H1 (cell line): ENCODE data around the gene CHMP4A. TPM values are rescaled to one million over a fixed set of nuclear protein-coding genes. Genes with fewer than 3 reads are reported as not detected.

Experiments used
- CTCF ChIA-PET: fragments of 300-600 bp; sonication (Branson Sonifier 250); formaldehyde crosslinking; loops from one replicate; lab custom pipeline; 2021; ENCODE audit not compliant: partially characterized antibody; lab: Charles Lee
- POLR2A ChIA-PET: fragments of 300-600 bp; sonication (Branson Sonifier 250); formaldehyde crosslinking; loops from one replicate; lab custom pipeline; 2021; ENCODE audit warnings: inconsistent platforms; ENCODE audit not compliant: partially characterized antibody; lab: Charles Lee
- DNase-seq, 2 experiments: peaks; one replicate each; pipeline versions ENCODE4 v3.0.0 to v3.0.0-alpha.2; 2010 to 2022; ENCODE audit warnings: low spot score in 2 of 2, low read depth in 1 of 2, mixed read lengths in 1 of 2
- FAIRE-seq: peaks from 2 replicates; lab custom pipeline; 2011; peaks lifted over from hg19 to GRCh38; lab: Jason Lieb, UNC
- H2AFZ ChIP-seq: 2 replicates; pipeline ENCODE4 v1.8.1; 2012; ENCODE audit warnings: low read length, inconsistent platforms
- H2AK5ac ChIP-seq: 2 replicates; pipeline ENCODE4 v1.6.1; 2013; ENCODE audit warnings: low read depth, low read length
- H2BK120ac ChIP-seq: replicated peaks from 2 replicates; pipeline ENCODE3; 2013; ENCODE audit warnings: low read depth, low read length, inconsistent platforms
- H2BK12ac ChIP-seq: 2 replicates; pipeline ENCODE4 v1.6.1; 2013; ENCODE audit warnings: low read depth, low read length
- H2BK15ac ChIP-seq: 2 replicates; pipeline ENCODE4 v1.6.1; 2013; ENCODE audit warnings: low read length
- H2BK20ac ChIP-seq: 2 replicates; pipeline ENCODE4 v1.6.1; 2013; ENCODE audit warnings: low read length
- H2BK5ac ChIP-seq: 2 replicates; pipeline ENCODE4 v1.6.1; 2013; ENCODE audit warnings: low read depth, low read length
- H3K14ac ChIP-seq: 2 replicates; pipeline ENCODE4 v1.6.1; 2013; ENCODE audit warnings: inconsistent platforms; ENCODE audit not compliant: insufficient read length
- H3K18ac ChIP-seq: 2 replicates; pipeline ENCODE4 v1.6.1; 2013; ENCODE audit warnings: low read length; ENCODE audit errors: extremely low read depth
- H3K23ac ChIP-seq: 2 replicates; pipeline ENCODE4 v1.6.1; 2013; ENCODE audit warnings: inconsistent platforms; ENCODE audit not compliant: insufficient read length
- H3K23me2 ChIP-seq: 2 replicates; pipeline ENCODE4 v1.6.1; 2013; ENCODE audit warnings: low read depth, low read length
- H3K27ac ChIP-seq: 2 replicates; pipeline ENCODE4 v1.6.1; 2011; ENCODE audit warnings: low read depth, low read length, inconsistent platforms
- H3K27me3 ChIP-seq, 4 experiments: replicated peaks in 1 of 4; 1 replicate in 1 of 4; 2 replicates in 3 of 4; pipeline versions ENCODE4 v1.6.1 to v1.8.1; 2011 to 2013; ENCODE audit warnings: low read length in 3 of 4, mild to moderate bottlenecking in 3 of 4, inconsistent platforms in 2 of 4, mixed read lengths in 2 of 4, moderate library complexity in 1 of 4; ENCODE audit not compliant: control insufficient read depth in 3 of 4, insufficient read depth in 3 of 4; ENCODE audit errors: extremely low read depth in 1 of 4
- H3K36me3 ChIP-seq, 4 experiments: 2 replicates each; pipeline versions ENCODE4 v1.6.1 to v1.8.1; 2011 to 2013; ENCODE audit warnings: mild to moderate bottlenecking in 4 of 4, low read length in 3 of 4, moderate library complexity in 2 of 4, control low read depth in 1 of 4, inconsistent platforms in 1 of 4; ENCODE audit not compliant: insufficient read depth in 4 of 4, control insufficient read depth in 2 of 4
- H3K4ac ChIP-seq: replicated peaks from 2 replicates; pipeline ENCODE3; 2013; ENCODE audit warnings: low read length, low read depth, mixed read lengths, inconsistent platforms; ENCODE audit not compliant: insufficient read length
- H3K4me1 ChIP-seq, 4 experiments: replicated peaks in 1 of 4; 1 replicate in 1 of 4; 2 replicates in 3 of 4; pipeline versions ENCODE4 v1.6.1 to v1.8.1; 2011 to 2013; ENCODE audit warnings: low read length in 3 of 4, inconsistent platforms in 2 of 4, mixed read lengths in 1 of 4; ENCODE audit not compliant: insufficient read depth in 4 of 4, control insufficient read depth in 3 of 4
- H3K4me2 ChIP-seq, 2 experiments: 2 replicates each; pipeline versions ENCODE4 v1.6.1 to v1.8.1; 2011 to 2013; ENCODE audit warnings: low read depth in 2 of 2, low read length in 2 of 2, control low read depth in 1 of 2, inconsistent platforms in 1 of 2, mild to moderate bottlenecking in 1 of 2; ENCODE audit not compliant: insufficient read depth in 1 of 2
- H3K4me3 ChIP-seq, 4 experiments: fragments of 200-600, 300-600 bp in 1 of 4; sonication (generic), shearing (Covaris generic), sonication (Bioruptor Twin) in 1 of 4; 2 replicates each; pipeline versions ENCODE4 v1.5.1 to v1.8.1; 2011 to 2016; ENCODE audit warnings: low read length in 4 of 4, low read depth in 3 of 4, control low read depth in 2 of 4, inconsistent platforms in 2 of 4, mild to moderate bottlenecking in 2 of 4, mixed read lengths in 1 of 4, moderate library complexity in 1 of 4; ENCODE audit not compliant: insufficient read depth in 2 of 4; ENCODE audit errors: extremely low read depth in 1 of 4
- H3K56ac ChIP-seq: replicated peaks from 2 replicates; pipeline ENCODE3; 2013; ENCODE audit warnings: low read depth, mild to moderate bottlenecking, mixed read lengths, low read length, inconsistent platforms; ENCODE audit not compliant: insufficient read length
- H3K79me1 ChIP-seq: 2 replicates; pipeline ENCODE4 v1.6.1; 2013; ENCODE audit warnings: low read depth, low read length, control low read depth
- H3K79me2 ChIP-seq, 2 experiments: 2 replicates each; pipeline versions ENCODE4 v1.6.1 to v1.8.1; 2012 to 2013; ENCODE audit warnings: low read length in 2 of 2, mild to moderate bottlenecking in 2 of 2, inconsistent platforms in 1 of 2; ENCODE audit not compliant: insufficient read depth in 2 of 2, control insufficient read depth in 1 of 2
- H3K9ac ChIP-seq, 4 experiments: replicated peaks in 1 of 4; 1 replicate in 1 of 4; 2 replicates in 3 of 4; pipeline versions ENCODE4 v1.6.1 to v1.8.1; 2011 to 2013; ENCODE audit warnings: low read depth in 3 of 4, low read length in 3 of 4, control low read depth in 2 of 4, mild to moderate bottlenecking in 2 of 4, moderate library complexity in 2 of 4, inconsistent platforms in 1 of 4; ENCODE audit errors: extremely low read depth in 1 of 4
- H3K9me3 ChIP-seq, 2 experiments: 2 replicates each; pipeline versions ENCODE4 v1.6.1 to v1.8.1; 2012 to 2013; ENCODE audit warnings: mild to moderate bottlenecking in 2 of 2, moderate library complexity in 2 of 2, control low read depth in 1 of 2, inconsistent platforms in 1 of 2, low read depth in 1 of 2, low read length in 1 of 2, mixed read lengths in 1 of 2; ENCODE audit not compliant: insufficient read depth in 2 of 2
- H4K20me1 ChIP-seq, 2 experiments: replicated peaks in 1 of 2; 2 replicates each; pipeline versions ENCODE3 to v1.8.1; 2011 to 2013; ENCODE audit warnings: inconsistent platforms in 2 of 2, low read length in 2 of 2, mild to moderate bottlenecking in 1 of 2; ENCODE audit not compliant: insufficient read depth in 2 of 2, control insufficient read depth in 1 of 2
- H4K5ac ChIP-seq: 2 replicates; pipeline ENCODE4 v1.6.1; 2013; ENCODE audit warnings: low read length, low read depth, mixed read lengths, inconsistent platforms; ENCODE audit not compliant: insufficient read length
- H4K8ac ChIP-seq: 2 replicates; pipeline ENCODE4 v1.8.0; 2013; ENCODE audit warnings: mild to moderate bottlenecking, moderate library complexity, low read length, inconsistent platforms; ENCODE audit not compliant: insufficient read depth; ENCODE audit errors: extremely low read depth
- H4K91ac ChIP-seq: replicated peaks from 2 replicates; pipeline ENCODE3; 2013; ENCODE audit warnings: low read length, mixed read lengths, inconsistent platforms; ENCODE audit not compliant: insufficient read length
- MAFK ChIP-seq: IDR thresholded peaks from 2 replicates; pipeline ENCODE4 v1.6.1; 2012; ENCODE audit warnings: low read depth, mild to moderate bottlenecking, improper control_type of control experiment, low read length
- MAX ChIP-seq: IDR thresholded peaks from 2 replicates; pipeline ENCODE4 v1.6.1; 2012; ENCODE audit warnings: inconsistent platforms
- TAF7 ChIP-seq: optimal IDR thresholded peaks from 2 replicates; pipeline ENCODE3; 2011; ENCODE audit warnings: low read depth, mild to moderate bottlenecking, inconsistent platforms, low read length, moderate library complexity, borderline replicate concordance
- USF2 ChIP-seq: IDR thresholded peaks from 2 replicates; pipeline ENCODE4 v1.6.1; 2011; ENCODE audit warnings: low read length, improper control_type of control experiment
- WGBS, 2 experiments: shearing (Covaris generic) in 1 of 2; methylation state at CpG; one replicate each; pipeline versions ENCODE4 v1.1.6 to v1.1.7; 2013 to 2015; ENCODE audit warnings: low lambda C conversion rate in 2 of 2, mixed read lengths in 2 of 2, inconsistent platforms in 1 of 2, low coverage in 1 of 2, missing lambda C conversion rate in 1 of 2; ENCODE audit not compliant: insufficient replicate concordance in 2 of 2, insufficient coverage in 1 of 2, insufficient read length in 1 of 2; ENCODE audit errors: extremely low coverage in 1 of 2, missing lambda C conversion rate in 1 of 2; 5-methylcytosine and 5-hydroxymethylcytosine counted together
- polyA plus RNA-seq, 7 experiments: library from polyadenylated mRNA; depleted of rRNA in 3 of 7; stranded (reverse) in 5 of 7; unstranded in 2 of 7; fragments of >200 nt in 5 of 7; fragments of 200-250 nt in 2 of 7; gene quantifications; 1 replicate in 5 of 7; 2 replicates in 1 of 7; 4 replicates in 1 of 7; pipeline versions ENCODE4 v1.2.1 to v1.2.3, GENCODE V29; 2011 to 2013; ENCODE audit warnings: missing spikeins in 2 of 7, mixed read lengths in 2 of 7
- total RNA-seq: library from RNA; stranded (reverse); fragmentation: NEBNext Ultra II Directional; extraction: Animal tissue kit (Norgen Biotek cat#: 25700); gene quantifications from 2 replicates; pipeline ENCODE4 v1.2.1, GENCODE V29; 2021

Gene CHMP4A
- total and polyA plus RNA-seq, 2 of the 8 experiments (the other 6 are each of a cell fraction or from before 2014, with no cell fraction given), result 32.9 to 37.6 TPM

GRCh38 chr14:24226473-24226872, 13.2 kb upstream of the CHMP4A start:
- Histone ChIP-seq H2BK15ac (no peak overlapping the region), H3K18ac (no peak overlapping the region), H3K79me1 (no peaks in the 10 kb centered on the region; the same call in 1 of the 2 replicates), H4K8ac (no peak overlapping the region), H3K9me3 (no peaks in the 10 kb centered on the region), H3K23me2 (peaks cover 2% of the 10 kb centered on the region), H3K4ac (no peak overlapping the region), H3K27ac (no peak overlapping the region), H2BK12ac (no peak overlapping the region), H3K4me1 (peaks cover 0 to 5% (median under 1%) of the 10 kb centered on the region in 4 experiments; a peak in 2 of 7 replicates), H3K23ac (no peak overlapping the region), H3K56ac (no peak overlapping the region), H3K4me3 (no peak overlapping the region), H2AK5ac (no peak overlapping the region), H4K5ac (no peak overlapping the region), H2BK5ac (no peak overlapping the region), H2BK20ac (no peak overlapping the region)
- POLR2A ChIA-PET, result interaction anchor here (1.2 to 2.0 kb wide), 2 partner anchors 13 to 73 kb away, joined by 3 to 8 read pairs; partner anchors contain the start of genes CHMP4A, DHRS1 and NOP9
- FAIRE-seq, result no peak
- TF ChIP-seq USF2, result no peak
- TF ChIP-seq MAFK, result peak; percentile 21; the same call in 1 of the 2 replicates
- no peak for TF ChIP-seq TAF7
- no peak for TF ChIP-seq MAX
- TF ChIP-seq, all 59 proteins: peak for 1
- peaks cover 0 to 8% (median 0%) of the 10 kb centered on the region in 4 experiments; a peak in 1 of 8 replicates for H3K36me3 ChIP-seq
- WGBS, 2 experiments, result 95% methylated on average over 1 of the region's 1 CpG; no CpG with 5 or more reads in 1 of the 2 experiments
- no peak overlapping the region for H4K91ac ChIP-seq
- CTCF ChIA-PET, result interaction anchor here (2.7 kb wide), 1 partner anchor 16 kb away, joined by 17 read pairs; the partner anchor contains the start of gene TINF2
- H2AFZ ChIP-seq, result no peak overlapping the region
- peaks cover 3 to 77% of the 10 kb centered on the region in 2 experiments; a peak in 2 of 4 replicates for H3K79me2 ChIP-seq
- no peaks in the 10 kb centered on the region for H3K27me3 ChIP-seq
- H3K9ac ChIP-seq, result no peak overlapping the region
- H2BK120ac ChIP-seq, result no peak overlapping the region
- DNase-seq, result no peak
- no peak overlapping the region for H3K4me2 ChIP-seq
- no peak overlapping the region for H3K14ac ChIP-seq
- H4K20me1 ChIP-seq, result peaks cover 1 to 2% of the 10 kb centered on the region in 2 experiments
